Esophagus (tissue), 2 donors: ENCODE measurements around the gene IP6K1. TPM values are rescaled to one million over a fixed set of nuclear protein-coding genes. Genes with fewer than 3 reads are reported as not detected.
"Not testable (repeated sequence)": the region's sequence is repeated elsewhere in the genome, so short reads cannot be mapped to it uniquely, and the experiment has no call there.

Experiments
- H3K27ac ChIP-seq, 2 donors: one replicate each; pipeline ENCODE4 v1.5.1; 2013; ENCODE audit warnings: low read depth in 2 of 2, mild to moderate bottlenecking in 2 of 2, inconsistent platforms in 1 of 2, low read length in 1 of 2, moderate library complexity in 1 of 2
- H3K27me3 ChIP-seq, 2 donors: one replicate each; pipeline ENCODE4 v1.6.1; 2013; ENCODE audit warnings: low read length in 2 of 2, control low read depth in 1 of 2, mild to moderate bottlenecking in 1 of 2; ENCODE audit not compliant: insufficient read depth in 2 of 2, control insufficient read depth in 1 of 2
- H3K36me3 ChIP-seq, 2 donors: one replicate each; pipeline ENCODE4 v1.6.1; 2013; ENCODE audit warnings: low read length in 1 of 2; ENCODE audit not compliant: control insufficient read depth in 2 of 2, insufficient read depth in 2 of 2
- H3K4me1 ChIP-seq, 2 donors: one replicate each; pipeline ENCODE4 v1.6.1; 2013; ENCODE audit warnings: low read length in 1 of 2; ENCODE audit not compliant: control insufficient read depth in 2 of 2, insufficient read depth in 2 of 2
- H3K4me3 ChIP-seq, 2 donors: one replicate each; pipeline ENCODE4 v1.5.1; 2013; ENCODE audit warnings: low read length in 2 of 2, mild to moderate bottlenecking in 2 of 2, low read depth in 1 of 2, moderate library complexity in 1 of 2
- H3K9me3 ChIP-seq, 2 donors: one replicate each; pipeline ENCODE4 v1.6.1; 2013; ENCODE audit warnings: mild to moderate bottlenecking in 2 of 2, low read depth in 1 of 2, low read length in 1 of 2, moderate library complexity in 1 of 2; ENCODE audit not compliant: control insufficient read depth in 2 of 2, insufficient read depth in 1 of 2
- WGBS, 2 donors: extraction: QIAGEN DNeasy Blood & Tissue Kit; methylation state at CpG; one replicate each; pipeline ENCODE4 v1.1.7; 2013; 5-methylcytosine and 5-hydroxymethylcytosine counted together
- polyA plus RNA-seq, 2 donors: library from polyadenylated mRNA; stranded (reverse); fragments of 200-250 nt; gene quantifications; one replicate each; pipeline ENCODE4 v1.2.3, GENCODE V29; 2013
- donor health status: healthy with polysubstance abuse.
- donor health status: Bipolar disorder and iron deficiency.

Gene IP6K1
- polyA plus RNA-seq, 2 donors: 11.5 to 14.1 TPM

DNA sequence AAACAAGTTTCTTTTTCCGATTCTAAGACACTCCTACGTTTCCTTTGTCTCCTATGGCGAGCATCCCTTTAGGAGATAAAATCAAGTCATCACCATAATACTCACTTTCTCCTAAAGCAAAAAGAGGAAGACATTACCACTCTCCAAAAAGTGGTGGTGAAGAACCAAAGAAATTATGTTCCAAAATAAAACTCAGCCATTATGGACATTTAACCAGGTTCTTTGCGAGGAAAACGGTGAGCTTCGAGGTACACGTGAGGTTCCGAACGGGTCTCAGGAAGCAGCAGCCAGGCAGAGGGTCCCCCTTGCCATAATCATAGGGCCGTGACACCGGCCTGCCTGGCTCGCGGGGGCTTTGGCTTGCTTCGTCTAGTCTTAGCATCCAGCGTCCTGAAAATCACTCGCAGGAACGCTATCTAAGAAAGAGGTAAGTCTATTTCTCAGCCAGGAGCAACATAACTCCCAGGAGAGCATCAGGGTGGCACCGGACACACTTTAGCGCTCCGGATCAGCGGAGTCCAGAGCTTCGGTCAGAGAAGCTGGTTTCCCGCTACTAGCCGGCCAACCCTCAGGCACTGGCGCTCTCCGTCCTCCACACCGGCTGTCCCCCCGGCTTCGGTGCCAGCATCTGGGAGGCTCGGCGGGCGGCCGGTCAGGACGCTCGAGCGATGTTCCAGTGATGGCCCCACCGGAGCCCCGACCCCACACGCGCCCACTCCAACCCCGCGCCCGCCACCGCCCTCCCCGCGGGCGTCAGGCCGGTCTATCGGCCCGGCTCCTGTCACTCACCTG is 581 bp downstream of the IP6K1 start:
- Histone ChIP-seq H3K9me3 (no peaks in the 10 kb centered on the region), H3K27ac (peak overlapping the region; percentile 90 to 91), H3K4me3 (peak overlapping the region; percentile 80 to 92), H3K27me3 (no peaks in the 10 kb centered on the region), H3K4me1 (peaks cover 0 to 4% of the 10 kb centered on the region in 2 donors), H3K36me3 (peaks cover 0 to 2% of the 10 kb centered on the region in 2 donors)
- 2% methylated on average over 50 of the region's 50 CpGs for WGBS, 2 donors

DNA sequence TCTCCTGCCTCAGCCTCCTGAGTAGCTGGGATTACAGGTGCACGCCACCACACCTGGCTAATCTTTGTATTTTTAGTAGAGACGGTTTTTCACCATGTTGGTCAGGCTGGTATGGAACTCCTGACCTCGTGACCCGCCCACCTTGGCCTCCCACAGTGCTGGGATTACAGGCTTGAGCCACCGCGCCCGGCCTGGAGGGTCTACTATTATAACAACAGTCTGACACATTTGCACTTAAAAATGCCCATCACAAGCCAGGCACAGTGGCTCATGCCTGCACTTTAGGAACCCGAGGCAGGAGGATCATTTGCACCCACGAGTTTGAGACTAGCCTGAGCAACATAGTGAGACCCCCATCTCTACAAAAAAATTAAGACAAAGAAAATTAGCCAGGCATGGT is 4.1 kb downstream of the IP6K1 start:
- not testable (repeated sequence) for H3K9me3 ChIP-seq, H3K4me1 ChIP-seq, H3K36me3 ChIP-seq, H3K27me3 ChIP-seq, H3K4me3 ChIP-seq, H3K27ac ChIP-seq
- WGBS, 2 donors: 91 to 94% methylated on average over 9 of the region's 9 CpGs

DNA sequence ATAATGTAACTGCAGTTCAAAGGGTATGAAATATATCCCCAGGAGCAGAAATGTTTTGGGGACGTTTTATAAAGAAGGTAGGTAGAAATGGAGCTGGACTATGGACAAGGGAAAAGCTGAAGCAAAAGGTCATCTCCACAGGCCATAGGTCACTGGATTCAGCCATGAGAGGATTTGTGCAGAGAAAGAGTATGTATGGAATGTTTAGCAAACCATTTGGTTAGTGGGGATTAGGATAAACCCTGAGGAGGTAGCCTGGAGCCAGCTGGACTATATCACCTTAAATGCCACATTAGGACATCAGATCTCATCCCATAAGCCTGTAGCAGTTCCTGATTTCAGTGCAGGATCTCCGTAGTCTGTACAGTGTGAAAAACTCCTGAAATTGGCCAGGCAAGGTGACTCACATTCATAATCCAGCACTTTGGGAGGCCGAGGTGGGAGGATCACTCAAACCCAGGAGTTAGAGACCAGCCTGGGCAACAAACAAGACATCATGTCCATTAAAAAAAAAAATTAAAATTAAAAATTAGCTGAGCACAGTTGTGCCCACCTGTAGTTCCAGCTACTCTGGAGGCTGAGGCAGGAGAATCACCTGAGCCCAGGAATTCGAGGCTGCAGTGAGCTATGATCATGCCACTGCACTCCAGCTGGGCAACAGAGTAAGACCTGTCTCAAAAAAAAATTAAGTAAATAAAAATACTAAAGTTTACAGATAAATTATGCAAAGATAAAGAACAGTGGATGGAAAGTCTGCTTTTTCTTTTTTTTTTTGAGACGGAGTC is 4.7 kb downstream of the IP6K1 start:
- H3K4me3 ChIP-seq: no peak overlapping the region
- WGBS, 2 donors: 83 to 85% methylated on average over 5 of the region's 5 CpGs
- H3K36me3 ChIP-seq: peaks cover 0 to 2% of the 10 kb centered on the region in 2 donors
- no peaks in the 10 kb centered on the region for H3K9me3 ChIP-seq
- H3K4me1 ChIP-seq: no peaks in the 10 kb centered on the region
- no peak overlapping the region for H3K27ac ChIP-seq
- H3K27me3 ChIP-seq: no peaks in the 10 kb centered on the region

DNA sequence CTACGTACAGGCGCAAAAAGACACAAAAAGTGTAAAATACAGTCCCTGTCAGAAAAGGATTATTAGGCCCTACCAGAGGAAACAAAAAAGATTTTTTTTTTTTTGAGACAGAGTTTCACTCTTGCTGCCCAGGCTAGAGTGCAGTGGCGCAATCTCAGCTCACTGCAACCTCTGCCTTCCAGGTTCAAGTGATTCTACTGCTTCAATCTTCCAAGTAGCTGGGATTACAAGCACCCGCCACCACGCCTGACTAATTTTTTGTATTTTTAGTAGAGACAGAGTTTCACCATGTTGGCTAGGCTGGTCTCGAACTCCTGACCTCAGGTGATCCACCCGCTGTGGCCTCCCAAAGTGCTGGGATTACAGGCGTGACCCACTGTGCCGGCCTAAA is 5.4 kb downstream of the IP6K1 start:
- not testable (repeated sequence) for H3K27me3 ChIP-seq, H3K9me3 ChIP-seq, H3K4me1 ChIP-seq, H3K4me3 ChIP-seq, H3K36me3 ChIP-seq, H3K27ac ChIP-seq
- 91 to 93% methylated on average over 9 of the region's 9 CpGs for WGBS, 2 donors

DNA sequence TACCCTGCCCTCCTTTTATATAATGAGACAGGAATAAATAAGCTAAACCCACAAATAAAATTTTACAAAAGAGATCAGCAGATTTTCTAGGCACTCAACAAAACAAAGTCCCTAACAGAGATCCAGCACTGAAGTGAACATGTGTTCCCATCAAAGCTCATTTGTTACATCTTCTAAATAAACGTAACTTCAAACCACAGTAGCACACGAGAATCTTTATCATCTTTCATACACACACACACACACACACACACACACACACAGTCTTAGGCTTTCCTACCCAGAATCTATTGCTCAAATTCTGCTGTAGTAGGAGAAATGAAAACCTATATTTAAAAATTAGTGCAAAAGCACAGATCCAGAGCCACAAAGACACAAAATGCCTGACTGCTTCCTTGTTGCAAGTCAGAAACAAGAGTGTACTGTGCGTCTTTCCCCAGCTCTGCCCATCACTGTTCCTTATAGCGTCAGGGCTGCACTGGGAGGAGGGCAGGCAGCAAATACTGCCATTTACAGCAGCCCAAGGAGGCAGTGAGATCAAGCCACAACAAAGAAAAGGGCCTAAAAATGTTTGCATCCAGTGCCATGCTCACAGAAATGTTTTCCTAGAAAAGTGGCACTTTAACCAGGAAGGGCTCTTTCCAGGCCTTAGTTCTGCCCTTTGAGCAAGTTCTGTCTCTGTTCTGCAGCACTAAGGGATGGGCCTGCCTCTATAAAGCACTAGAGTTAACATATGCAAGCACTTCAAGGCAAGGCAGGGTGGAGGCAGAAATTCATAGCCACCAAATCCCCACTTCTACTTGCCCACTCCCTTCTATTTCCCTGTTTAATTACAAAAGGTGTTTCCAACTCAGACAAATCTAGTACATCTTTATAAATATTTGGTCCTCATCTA is 6.0 kb downstream of the IP6K1 start:
- Histone ChIP-seq H3K27me3 (no peaks in the 10 kb centered on the region), H3K4me3 (no peak overlapping the region), H3K4me1 (no peaks in the 10 kb centered on the region), H3K9me3 (no peaks in the 10 kb centered on the region), H3K27ac (no peak overlapping the region), H3K36me3 (peaks cover 0 to 2% of the 10 kb centered on the region in 2 donors)
- WGBS, 2 donors: 62 to 70% methylated on average over 4 of the region's 4 CpGs

DNA sequence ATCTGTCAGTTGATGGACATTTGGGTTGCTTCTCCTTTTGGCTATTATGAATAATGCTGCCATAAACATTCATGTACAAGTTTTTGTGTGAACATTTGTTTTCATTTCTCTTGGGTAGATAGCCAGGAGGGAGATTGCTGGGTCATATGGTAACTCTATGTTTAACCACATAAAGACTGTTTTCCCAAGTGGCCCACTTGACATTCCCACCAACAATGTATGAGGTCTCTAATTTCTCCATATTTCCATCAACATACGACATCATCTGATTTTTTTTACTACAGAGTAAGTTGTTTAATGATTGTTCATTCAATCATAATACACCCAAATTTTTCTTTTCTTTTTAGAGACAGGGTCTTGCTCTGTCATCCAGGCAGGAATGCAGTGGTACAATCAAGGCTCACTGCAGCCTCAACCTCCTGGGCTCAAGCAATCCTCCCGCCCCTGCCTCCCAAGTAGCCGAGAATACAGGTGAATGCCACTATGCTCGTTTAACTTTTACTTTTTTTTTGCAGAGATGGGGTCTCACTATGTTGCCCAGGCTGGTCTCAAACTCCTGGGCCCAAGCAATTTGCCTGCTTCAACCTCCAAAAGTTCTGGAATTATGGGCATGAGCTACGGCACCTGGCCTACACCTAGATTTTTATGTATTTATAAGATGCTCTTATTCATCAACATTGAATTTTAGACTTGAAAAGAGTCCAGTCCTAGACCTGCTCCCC is 6.8 kb downstream of the IP6K1 start:
- H3K27me3 ChIP-seq: no peaks in the 10 kb centered on the region
- WGBS, 2 donors: 91 to 92% methylated on average over 5 of the region's 5 CpGs
- H3K4me1 ChIP-seq: no peaks in the 10 kb centered on the region
- no peak overlapping the region for H3K27ac ChIP-seq
- H3K9me3 ChIP-seq: no peaks in the 10 kb centered on the region
- H3K36me3 ChIP-seq: peaks cover 0 to 2% of the 10 kb centered on the region in 2 donors
- H3K4me3 ChIP-seq: no peak overlapping the region

DNA sequence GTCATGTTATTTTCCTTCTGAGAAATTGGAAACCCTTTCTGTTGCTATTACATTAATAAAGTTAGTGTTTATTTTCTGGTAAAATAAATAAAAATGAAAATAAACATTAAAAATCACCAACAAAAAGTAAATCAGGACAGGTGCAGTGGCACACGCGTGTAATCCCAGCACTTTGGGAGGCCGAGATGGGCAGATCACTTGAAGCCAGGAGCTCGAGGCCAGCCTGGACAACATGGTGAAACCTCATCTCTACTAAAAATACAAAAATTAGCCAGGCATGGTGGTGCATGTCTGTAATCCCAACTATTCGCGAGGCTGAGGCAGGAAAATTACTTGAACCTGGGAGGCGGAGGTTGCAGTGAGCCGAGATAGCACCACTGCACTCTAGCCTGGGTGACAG is 10.2 kb downstream of the IP6K1 start:
- not testable (repeated sequence) for H3K27ac ChIP-seq, H3K36me3 ChIP-seq, H3K9me3 ChIP-seq, H3K4me3 ChIP-seq, H3K27me3 ChIP-seq, H3K4me1 ChIP-seq
- 90 to 93% methylated on average over 8 of the region's 8 CpGs for WGBS, 2 donors

DNA sequence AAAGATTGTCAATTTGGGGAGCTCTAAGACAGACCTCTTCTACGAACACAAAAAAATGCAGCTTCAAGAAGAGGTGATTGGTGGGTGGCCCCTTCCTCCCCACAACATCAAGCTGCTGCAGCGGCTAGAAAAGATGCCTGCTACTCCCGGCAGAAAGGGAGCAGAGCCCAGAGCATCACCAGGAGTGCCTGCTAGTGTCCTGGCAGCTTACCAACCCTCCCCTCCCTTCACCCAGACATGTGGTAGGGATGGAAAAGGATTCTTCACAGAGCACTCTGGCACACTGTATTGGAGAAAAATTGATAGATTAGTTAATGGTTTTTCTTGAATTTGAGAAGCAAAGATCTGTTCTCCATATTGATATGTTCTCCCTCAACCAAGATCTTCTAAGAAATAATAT is 10.8 kb downstream of the IP6K1 start:
- WGBS, 2 donors: 66 to 67% methylated on average over 3 of the region's 3 CpGs

DNA sequence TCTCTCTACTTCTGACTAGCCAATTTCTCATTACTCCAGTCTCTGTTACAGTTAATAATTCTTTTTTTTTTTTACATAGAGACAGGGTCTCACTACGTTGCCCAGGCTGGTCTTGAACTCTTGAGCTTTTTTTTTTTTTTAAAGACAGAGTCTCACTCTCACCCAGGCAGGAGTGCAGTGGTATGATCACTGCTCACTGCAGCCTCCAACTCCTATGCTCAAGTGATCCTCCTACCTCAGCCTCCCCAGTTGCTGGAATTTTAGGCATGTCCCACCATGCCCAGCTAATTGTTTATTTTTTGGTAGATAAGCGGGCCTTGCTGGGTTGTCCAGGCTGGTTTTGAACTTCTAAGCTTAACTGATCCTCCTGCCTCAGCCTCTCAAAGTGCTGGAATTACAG is 13.6 kb downstream of the IP6K1 start:
- no peaks in the 10 kb centered on the region for H3K4me1 ChIP-seq
- no peak overlapping the region for H3K4me3 ChIP-seq
- H3K36me3 ChIP-seq: peaks cover 0 to 3% of the 10 kb centered on the region in 2 donors
- WGBS, 2 donors: 91 to 95% methylated on average over 2 of the region's 2 CpGs
- H3K27ac ChIP-seq: no peak overlapping the region
- no peaks in the 10 kb centered on the region for H3K27me3 ChIP-seq
- H3K9me3 ChIP-seq: no peaks in the 10 kb centered on the region

More for the DNA sequence above, 10.8 kb downstream of the IP6K1 start:
- Histone ChIP-seq H3K27me3 (no peaks in the 10 kb centered on the region), H3K36me3 (no peaks in the 10 kb centered on the region), H3K9me3 (no peaks in the 10 kb centered on the region), H3K4me1 (no peaks in the 10 kb centered on the region), H3K27ac (no peak overlapping the region), H3K4me3 (no peak overlapping the region)
